HEK293 (cell line): ENCODE measurements around the gene C1QTNF1.

ENCODE experiments used
- CTCF ChIA-PET: fragments of 350-600 bp; formaldehyde crosslinking; extraction: SDS; loops from one replicate; lab custom pipeline; 2021; ENCODE audit warnings: antibody characterized with exemption; lab: Yijun Ruan, JAX
- POLR2A ChIA-PET: fragments of 300-600 bp; formaldehyde crosslinking; extraction: SDS; loops from one replicate; lab custom pipeline; 2020; ENCODE audit warnings: antibody characterized with exemption, inconsistent platforms; lab: Yijun Ruan, JAX
- H3K27ac ChIP-seq: fragments of 200-500 bp; sonication (Bioruptor generic); 2 replicates; pipeline ENCODE4 v1.5.1; 2014; ENCODE audit warnings: low read depth, low read length, control low read depth, inconsistent platforms; ENCODE audit errors: extremely low read depth
- H3K36me3 ChIP-seq, 2 experiments: fragments of 200-500 bp in 1 of 2; sonication (Bioruptor generic) in 1 of 2; 1 replicate in 1 of 2; 2 replicates in 1 of 2; pipeline ENCODE4 v1.5.1; 2014 to 2017; ENCODE audit warnings: inconsistent platforms in 2 of 2, low read length in 2 of 2; ENCODE audit not compliant: control insufficient read depth in 2 of 2, insufficient read depth in 1 of 2
- H3K4me1 ChIP-seq: fragments of 200-500 bp; sonication (Bioruptor generic); 2 replicates; pipeline ENCODE4 v1.5.1; 2014; ENCODE audit warnings: mild to moderate bottlenecking, low read length, inconsistent platforms; ENCODE audit not compliant: control insufficient read depth, insufficient read depth
- H3K4me3 ChIP-seq: 2 replicates; pipeline ENCODE4 v1.5.1; 2011; ENCODE audit warnings: low read depth, mild to moderate bottlenecking, control low read depth, low read length, moderate library complexity
- H3K9me3 ChIP-seq: fragments of 200-500 bp; sonication (Bioruptor generic); 2 replicates; pipeline ENCODE4 v1.5.1; 2014; ENCODE audit warnings: low read depth, low read length, inconsistent platforms; ENCODE audit not compliant: control insufficient read depth, insufficient read depth
- ATF2 ChIP-seq: fragments of 450-650 bp; formaldehyde crosslinking; IDR thresholded peaks from 2 replicates; pipeline ENCODE4 v1.5.1; 2016; ENCODE audit warnings: missing biosample characterization, missing genetic modification characterization, low read depth
- GLIS2 ChIP-seq: fragments of 450-650 bp; formaldehyde crosslinking; IDR thresholded peaks from 2 replicates; pipeline ENCODE4 v1.5.1; 2016; ENCODE audit warnings: missing biosample characterization, missing genetic modification characterization
- HIC1 ChIP-seq: fragments of 450-650 bp; formaldehyde crosslinking; IDR thresholded peaks from 2 replicates; pipeline ENCODE4 v1.5.1; 2016; ENCODE audit warnings: missing biosample characterization, missing genetic modification characterization
- HOXA7 ChIP-seq: sonication (generic); formaldehyde crosslinking; IDR thresholded peaks from 2 replicates; pipeline ENCODE4 v1.8.1; 2022; ENCODE audit warnings: missing genetic modification reagents, borderline replicate concordance
- KLF7 ChIP-seq: fragments of 450-650 bp; formaldehyde crosslinking; IDR thresholded peaks from 2 replicates; pipeline ENCODE4 v1.5.1; 2016; ENCODE audit warnings: missing biosample characterization, missing genetic modification characterization, borderline replicate concordance
- KLF9 ChIP-seq: fragments of 450-650 bp; formaldehyde crosslinking; IDR thresholded peaks from 2 replicates; pipeline ENCODE4 v1.5.1; 2016; ENCODE audit warnings: missing biosample characterization, missing genetic modification characterization, low read depth
- ZBTB20 ChIP-seq: fragments of 450-650 bp; formaldehyde crosslinking; IDR thresholded peaks from 2 replicates; pipeline ENCODE4 v1.5.1; 2016; ENCODE audit warnings: missing biosample characterization, missing genetic modification characterization
- ZEB2 ChIP-seq: fragments of 450-650 bp; formaldehyde crosslinking; IDR thresholded peaks from 2 replicates; pipeline ENCODE4 v1.5.1; 2016; ENCODE audit warnings: missing biosample characterization, missing genetic modification characterization
- ZNF175 ChIP-seq: fragments of 450-650 bp; formaldehyde crosslinking; IDR thresholded peaks from 2 replicates; pipeline ENCODE4 v1.5.1; 2016; ENCODE audit warnings: missing biosample characterization, missing genetic modification characterization
- ZNF18 ChIP-seq: fragments of 450-650 bp; formaldehyde crosslinking; IDR thresholded peaks from 2 replicates; pipeline ENCODE4 v1.5.1; 2016; ENCODE audit warnings: missing biosample characterization, missing genetic modification characterization
- ZNF324 ChIP-seq: fragments of 450-650 bp; formaldehyde crosslinking; IDR thresholded peaks from 2 replicates; pipeline ENCODE4 v1.5.1; 2016; ENCODE audit warnings: missing biosample characterization, missing genetic modification characterization
- ZNF341 ChIP-seq: fragments of 450-650 bp; formaldehyde crosslinking; IDR thresholded peaks from 2 replicates; pipeline ENCODE4; 2016; ENCODE audit warnings: low read depth, missing biosample characterization, missing genetic modification characterization
- ZNF792 ChIP-seq: fragments of 450-650 bp; formaldehyde crosslinking; IDR thresholded peaks from 2 replicates; pipeline ENCODE4 v1.5.1; 2016; ENCODE audit warnings: missing biosample characterization, missing genetic modification characterization
- ZNF843 ChIP-seq: fragments of 450-650 bp; formaldehyde crosslinking; IDR thresholded peaks from 2 replicates; pipeline ENCODE4 v1.5.1; 2016; ENCODE audit warnings: missing biosample characterization, missing genetic modification characterization
- TF ChIP-seq, protein P1 (sequence below): fragments of 450-650 bp; formaldehyde crosslinking; optimal IDR thresholded peaks from 2 replicates; pipeline ENCODE3; 2016; ENCODE audit warnings: missing biosample characterization, mild to moderate bottlenecking, missing genetic modification characterization
- TF ChIP-seq, protein P2 (sequence below): fragments of 450-650 bp; formaldehyde crosslinking; IDR thresholded peaks from 2 replicates; pipeline ENCODE4 v1.5.1; 2016; ENCODE audit warnings: missing biosample characterization, missing genetic modification characterization
- TF ChIP-seq, protein P3 (sequence below): fragments of 450-650 bp; formaldehyde crosslinking; IDR thresholded peaks from 2 replicates; pipeline ENCODE4 v1.5.1; 2016; ENCODE audit warnings: missing biosample characterization, missing genetic modification characterization
- TF ChIP-seq, protein P4 (sequence below): fragments of 450-650 bp; formaldehyde crosslinking; IDR thresholded peaks from 2 replicates; pipeline ENCODE4 v1.5.1; 2016; ENCODE audit warnings: missing biosample characterization, missing genetic modification characterization

C1QTNF1 gene

DNA sequence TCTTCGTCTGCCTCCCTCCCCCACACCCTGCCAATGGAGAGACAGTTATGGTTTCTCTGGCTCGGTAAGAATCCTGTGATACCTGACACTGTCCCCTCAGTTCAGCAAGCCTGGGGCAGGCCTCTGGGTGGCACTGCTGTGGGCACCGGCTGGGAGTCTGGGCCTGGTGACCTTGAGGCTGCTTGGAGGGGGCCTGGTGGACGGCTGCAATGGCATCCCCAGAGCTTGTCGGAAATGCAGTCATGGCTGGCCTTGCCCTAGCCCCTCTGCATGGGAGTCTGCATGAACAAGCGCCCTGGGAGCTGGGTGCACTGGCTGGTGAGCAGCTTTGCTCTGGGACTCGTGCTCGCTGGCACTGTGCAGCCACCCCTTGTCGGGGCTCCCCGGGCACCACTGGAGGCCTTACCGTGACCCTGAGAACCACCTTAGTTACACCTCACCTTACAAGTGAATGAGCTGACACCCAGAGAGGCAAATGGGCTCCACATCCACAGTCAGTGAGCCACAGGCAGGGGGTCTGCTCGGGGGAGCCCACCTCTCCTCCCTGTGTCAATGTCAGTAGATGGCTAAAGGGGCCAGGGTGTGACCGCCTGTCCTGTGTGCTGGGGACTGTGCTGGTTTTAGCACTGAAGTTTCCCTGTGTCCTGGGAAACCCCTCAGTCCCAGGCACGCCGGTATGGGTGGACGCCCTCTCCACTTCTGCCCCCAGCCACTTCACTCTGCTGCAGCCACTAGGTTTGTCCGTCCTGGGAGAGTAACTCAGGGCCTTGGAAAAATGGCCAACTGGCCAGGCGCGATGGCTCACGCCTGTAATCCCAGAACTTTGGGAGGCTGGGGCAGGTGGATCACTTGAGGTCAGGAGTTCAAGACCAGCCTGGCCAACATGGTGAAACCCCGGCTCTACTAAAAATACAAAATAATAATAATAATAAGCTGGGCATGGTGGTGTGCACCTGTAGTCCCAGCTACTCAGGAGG lies 45.7 kb upstream of the C1QTNF1 start:
- Histone ChIP-seq H3K9me3 (no peaks in the 10 kb centered on the region), H3K4me1 (peaks cover 26% of the 10 kb centered on the region), H3K36me3 (peaks cover 0 to 40% of the 10 kb centered on the region in 2 experiments; a peak in 1 of 3 replicates), H3K27ac (peak overlapping the region; percentile 47), H3K4me3 (no peak overlapping the region)
- TF ChIP-seq HOXA7 (CRISPR knock-in tag) (no peak), GLIS2 (tag by site-specific recombination) (peak; percentile 30), ZNF341 (peak; percentile 42; the same call in 1 of the 2 replicates), ZBTB20 (tag by site-specific recombination) (peak; percentile 69), KLF9 (tag by site-specific recombination) (no peak), ATF2 (no peak), ZNF175 (no peak), HIC1 (tag by site-specific recombination) (peak; percentile 57)
- TF ChIP-seq, protein P1, sequence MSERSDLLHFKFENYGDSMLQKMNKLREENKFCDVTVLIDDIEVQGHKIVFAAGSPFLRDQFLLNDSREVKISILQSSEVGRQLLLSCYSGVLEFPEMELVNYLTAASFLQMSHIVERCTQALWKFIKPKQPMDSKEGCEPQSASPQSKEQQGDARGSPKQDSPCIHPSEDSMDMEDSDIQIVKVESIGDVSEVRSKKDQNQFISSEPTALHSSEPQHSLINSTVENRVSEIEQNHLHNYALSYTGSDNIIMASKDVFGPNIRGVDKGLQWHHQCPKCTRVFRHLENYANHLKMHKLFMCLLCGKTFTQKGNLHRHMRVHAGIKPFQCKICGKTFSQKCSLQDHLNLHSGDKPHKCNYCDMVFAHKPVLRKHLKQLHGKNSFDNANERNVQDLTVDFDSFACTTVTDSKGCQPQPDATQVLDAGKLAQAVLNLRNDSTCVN (tag by site-specific recombination), result peak; percentile 11
- TF ChIP-seq, protein P2, sequence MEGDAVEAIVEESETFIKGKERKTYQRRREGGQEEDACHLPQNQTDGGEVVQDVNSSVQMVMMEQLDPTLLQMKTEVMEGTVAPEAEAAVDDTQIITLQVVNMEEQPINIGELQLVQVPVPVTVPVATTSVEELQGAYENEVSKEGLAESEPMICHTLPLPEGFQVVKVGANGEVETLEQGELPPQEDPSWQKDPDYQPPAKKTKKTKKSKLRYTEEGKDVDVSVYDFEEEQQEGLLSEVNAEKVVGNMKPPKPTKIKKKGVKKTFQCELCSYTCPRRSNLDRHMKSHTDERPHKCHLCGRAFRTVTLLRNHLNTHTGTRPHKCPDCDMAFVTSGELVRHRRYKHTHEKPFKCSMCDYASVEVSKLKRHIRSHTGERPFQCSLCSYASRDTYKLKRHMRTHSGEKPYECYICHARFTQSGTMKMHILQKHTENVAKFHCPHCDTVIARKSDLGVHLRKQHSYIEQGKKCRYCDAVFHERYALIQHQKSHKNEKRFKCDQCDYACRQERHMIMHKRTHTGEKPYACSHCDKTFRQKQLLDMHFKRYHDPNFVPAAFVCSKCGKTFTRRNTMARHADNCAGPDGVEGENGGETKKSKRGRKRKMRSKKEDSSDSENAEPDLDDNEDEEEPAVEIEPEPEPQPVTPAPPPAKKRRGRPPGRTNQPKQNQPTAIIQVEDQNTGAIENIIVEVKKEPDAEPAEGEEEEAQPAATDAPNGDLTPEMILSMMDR (tag by site-specific recombination), result peak; percentile 62
- POLR2A ChIA-PET, result no interaction called here
- CTCF ChIA-PET, result interaction anchor here (0.6 to 1.9 kb wide), 5 partner anchors 13 to 556 kb away, joined by 3 to 8 read pairs (median 3); no protein-coding TSS in a partner anchor

DNA sequence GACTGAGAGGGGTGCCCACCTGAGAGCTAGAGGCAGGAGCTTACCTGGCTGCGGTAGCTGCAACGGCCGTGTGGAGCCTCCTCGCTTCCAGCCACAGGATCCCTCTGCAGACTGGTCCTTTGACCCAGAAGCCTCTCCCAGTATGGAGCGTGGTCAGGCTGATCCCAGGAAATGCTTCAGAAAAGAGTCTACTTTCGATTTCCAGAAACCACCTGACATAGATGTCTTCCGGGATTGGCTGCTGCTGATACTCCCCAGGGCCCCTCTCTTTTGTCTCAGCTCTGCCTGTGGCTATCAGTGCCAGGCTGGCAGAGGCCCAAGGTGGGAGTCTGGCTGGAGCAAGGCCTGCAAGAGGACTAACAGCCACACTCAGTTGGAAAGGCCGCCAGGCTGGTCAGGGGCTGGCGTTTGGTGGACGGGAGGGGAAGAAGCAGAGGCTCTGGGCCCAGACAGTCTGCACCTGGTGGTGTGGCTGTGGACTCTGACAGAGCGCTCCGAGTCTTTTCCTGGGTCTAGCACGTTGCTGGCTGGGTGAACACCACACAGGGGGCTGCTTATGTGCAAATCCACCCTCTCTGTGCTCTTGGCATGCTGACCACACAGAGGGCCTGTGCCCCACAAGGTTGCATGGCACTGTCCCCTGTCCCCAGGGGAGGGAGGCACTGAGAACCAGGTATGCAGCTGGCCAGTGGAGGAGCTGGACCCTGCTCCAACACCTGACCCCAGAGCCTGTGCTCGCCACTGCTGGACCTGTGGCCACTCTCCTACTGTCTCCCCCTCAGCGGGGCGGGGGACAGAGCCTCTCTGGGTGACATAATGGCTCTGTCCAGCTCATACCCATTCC lies 44.0 kb upstream of the C1QTNF1 start, which contains the start of gene LGALS3BP:
Gene LGALS3BP (minus strand): TSS at position 144 of the 844 bp plus-strand sequence. CDS start 2,732 bp downstream, outside the sequence.
- Histone ChIP-seq H3K9me3 (no peaks in the 10 kb centered on the region), H3K27ac (peak within 1 kb of the TSS; percentile 83), H3K4me3 (peak within 1 kb of the TSS; percentile 43), H3K36me3 (peaks cover 0 to 28% of the 10 kb centered on the region in 2 experiments; a peak in 1 of 3 replicates), H3K4me1 (peaks cover 26% of the 10 kb centered on the region)
- ChIA-PET POLR2A (interaction anchor here (0.6 to 1.6 kb wide), 7 partner anchors 11 to 53 kb away, joined by 3 to 7 read pairs (median 3); partner anchors contain the start of gene CANT1), CTCF (interaction anchor here (0.5 to 2.7 kb wide), 7 partner anchors 8 to 413 kb away, joined by 3 to 19 read pairs (median 3); no protein-coding TSS in a partner anchor)
- TF ChIP-seq ZNF18 (tag by site-specific recombination) (peak; percentile 38; the same call in 1 of the 2 replicates), ZNF792 (tag by site-specific recombination) (no peak), KLF7 (no peak), ZEB2 (tag by site-specific recombination) (peak; percentile 54; the same call in 1 of the 2 replicates), ZNF324 (tag by site-specific recombination) (no peak), ZNF843 (tag by site-specific recombination) (no peak)
- TF ChIP-seq, protein P3, sequence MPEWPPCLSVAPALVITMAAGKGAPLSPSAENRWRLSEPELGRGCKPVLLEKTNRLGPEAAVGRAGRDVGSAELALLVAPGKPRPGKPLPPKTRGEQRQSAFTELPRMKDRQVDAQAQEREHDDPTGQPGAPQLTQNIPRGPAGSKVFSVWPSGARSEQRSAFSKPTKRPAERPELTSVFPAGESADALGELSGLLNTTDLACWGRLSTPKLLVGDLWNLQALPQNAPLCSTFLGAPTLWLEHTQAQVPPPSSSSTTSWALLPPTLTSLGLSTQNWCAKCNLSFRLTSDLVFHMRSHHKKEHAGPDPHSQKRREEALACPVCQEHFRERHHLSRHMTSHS, result no peak
- TF ChIP-seq, protein P4, sequence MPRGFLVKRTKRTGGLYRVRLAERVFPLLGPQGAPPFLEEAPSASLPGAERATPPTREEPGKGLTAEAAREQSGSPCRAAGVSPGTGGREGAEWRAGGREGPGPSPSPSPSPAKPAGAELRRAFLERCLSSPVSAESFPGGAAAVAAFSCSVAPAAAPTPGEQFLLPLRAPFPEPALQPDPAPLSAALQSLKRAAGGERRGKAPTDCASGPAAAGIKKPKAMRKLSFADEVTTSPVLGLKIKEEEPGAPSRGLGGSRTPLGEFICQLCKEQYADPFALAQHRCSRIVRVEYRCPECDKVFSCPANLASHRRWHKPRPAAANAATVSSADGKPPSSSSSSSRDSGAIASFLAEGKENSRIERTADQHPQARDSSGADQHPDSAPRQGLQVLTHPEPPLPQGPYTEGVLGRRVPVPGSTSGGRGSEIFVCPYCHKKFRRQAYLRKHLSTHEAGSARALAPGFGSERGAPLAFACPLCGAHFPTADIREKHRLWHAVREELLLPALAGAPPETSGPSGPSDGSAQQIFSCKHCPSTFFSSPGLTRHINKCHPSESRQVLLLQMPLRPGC (tag by site-specific recombination), result no peak
